Naive B cell (primary cell): ENCODE results near the gene UBN1. TPM values are rescaled to one million over a fixed set of nuclear protein-coding genes. Genes with fewer than 3 reads are reported as not detected.
A peak's percentile ranks its signal among the peaks of the same experiment; 100 is the strongest.

Experiments
- ATAC-seq, 2 donors: fragments of 150-1000 bp; cut with Tn5 transposase; 2 replicates each; pipeline ENCODE4 v1.10.0; 2021; ENCODE audit warnings: low read depth in 2 of 2, mild to moderate bottlenecking in 2 of 2, moderate library complexity in 2 of 2
- DNase-seq: peaks from one replicate; pipeline ENCODE4 v3.0.0; 2022
- H3K27ac Mint-ChIP-seq, 6 donors: one replicate each; pipeline ENCODE4 v1.8.0; 2020 to 2022; ENCODE audit warnings: mild to moderate bottlenecking in 6 of 6, mixed read lengths in 6 of 6, moderate library complexity in 5 of 6, inconsistent platforms in 2 of 6
- H3K27me3 Mint-ChIP-seq, 3 donors: one replicate each; pipeline ENCODE4 v1.8.0; 2021 to 2022; ENCODE audit warnings: mixed read lengths in 3 of 3, mild to moderate bottlenecking in 1 of 3
- H3K36me3 Mint-ChIP-seq, 2 donors: one replicate each; pipeline ENCODE4 v1.8.0; 2020 to 2022; ENCODE audit warnings: mixed read lengths in 2 of 2, inconsistent platforms in 1 of 2, mild to moderate bottlenecking in 1 of 2
- H3K4me1 Mint-ChIP-seq, 3 donors: one replicate each; pipeline ENCODE4 v1.8.0; 2020 to 2022; ENCODE audit warnings: mixed read lengths in 3 of 3, inconsistent platforms in 1 of 3, mild to moderate bottlenecking in 1 of 3, moderate library complexity in 1 of 3
- H3K4me3 Mint-ChIP-seq, 8 donors: one replicate each; pipeline ENCODE4 v1.8.0; 2020 to 2022; ENCODE audit warnings: mild to moderate bottlenecking in 8 of 8, mixed read lengths in 8 of 8, moderate library complexity in 8 of 8, inconsistent platforms in 2 of 8
- H3K9me3 Mint-ChIP-seq, 7 donors: one replicate each; pipeline ENCODE4 v1.8.0; 2020 to 2022; ENCODE audit warnings: mixed read lengths in 7 of 7, mild to moderate bottlenecking in 5 of 7, inconsistent platforms in 2 of 7, moderate library complexity in 1 of 7
- polyA plus RNA-seq, 6 donors: library from polyadenylated mRNA; unstranded; fragments of 300-500 nt; fragmentation: Illumina TruSeq; gene quantifications; one replicate each; pipeline ENCODE4 v1.2.3, GENCODE V29; 2021; ENCODE audit warnings: low read depth in 6 of 6

UBN1 gene
- polyA plus RNA-seq, 6 donors from 2014 or later = 4.3 to 19.2 (median 11.9) TPM

GRCh38 chr16:4898811-4899473 lies 51.7 kb downstream of the UBN1 start:
- Mint-ChIP-seq H3K4me3 (no peak overlapping the region), H3K4me1 (no peaks in the 10 kb centered on the region), H3K9me3 (peaks cover 0 to 4% (median 3%) of the 10 kb centered on the region in 7 donors), H3K27ac (no peak overlapping the region), H3K36me3 (no peaks in the 10 kb centered on the region), H3K27me3 (peaks cover 8 to 44% (median 23%) of the 10 kb centered on the region in 3 donors)
- DNase-seq = no peak
- no peak for ATAC-seq

DNA sequence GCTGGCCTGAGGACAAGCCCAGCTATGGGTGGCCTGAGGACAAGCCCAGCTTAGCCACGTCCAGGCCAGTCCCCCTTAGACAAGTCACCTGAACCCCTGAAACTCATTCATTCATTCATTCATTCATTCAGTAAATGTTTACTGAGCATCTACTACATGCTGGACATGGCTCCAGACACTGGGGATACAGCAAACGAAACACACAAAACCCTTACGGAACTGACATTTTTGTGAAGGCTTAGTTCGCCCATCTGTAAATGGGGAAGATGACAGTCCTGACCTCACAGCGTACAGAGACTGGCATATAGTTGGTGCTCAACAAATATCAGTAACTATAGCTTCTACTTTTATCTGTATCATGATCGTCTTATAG lies 52.2 kb downstream of the UBN1 start:
- peaks cover 0 to 4% (median 3%) of the 10 kb centered on the region in 7 donors for H3K9me3 Mint-ChIP-seq
- H3K4me1 Mint-ChIP-seq = no peaks in the 10 kb centered on the region
- peaks cover 12 to 49% (median 28%) of the 10 kb centered on the region in 3 donors for H3K27me3 Mint-ChIP-seq
- H3K36me3 Mint-ChIP-seq = no peaks in the 10 kb centered on the region
- H3K4me3 Mint-ChIP-seq = no peak overlapping the region
- no peak overlapping the region for H3K27ac Mint-ChIP-seq
- DNase-seq (no peak), ATAC-seq (no peak)

- H3K4me3 Mint-ChIP-seq = no peak overlapping the region
- H3K9me3 Mint-ChIP-seq = peaks cover 0 to 4% (median 3%) of the 10 kb centered on the region in 7 donors
- ATAC-seq = no peak
- no peaks in the 10 kb centered on the region for H3K4me1 Mint-ChIP-seq
- no peaks in the 10 kb centered on the region for H3K36me3 Mint-ChIP-seq
- peak overlapping the region in 1 of 6 donors; percentile 82 for H3K27ac Mint-ChIP-seq
- H3K27me3 Mint-ChIP-seq = peaks cover 17 to 55% (median 34%) of the 10 kb centered on the region in 3 donors
- DNase-seq = no peak
Measured at GRCh38 chr16:4900036-4900435, 52.8 kb downstream of the UBN1 start.

DNA sequence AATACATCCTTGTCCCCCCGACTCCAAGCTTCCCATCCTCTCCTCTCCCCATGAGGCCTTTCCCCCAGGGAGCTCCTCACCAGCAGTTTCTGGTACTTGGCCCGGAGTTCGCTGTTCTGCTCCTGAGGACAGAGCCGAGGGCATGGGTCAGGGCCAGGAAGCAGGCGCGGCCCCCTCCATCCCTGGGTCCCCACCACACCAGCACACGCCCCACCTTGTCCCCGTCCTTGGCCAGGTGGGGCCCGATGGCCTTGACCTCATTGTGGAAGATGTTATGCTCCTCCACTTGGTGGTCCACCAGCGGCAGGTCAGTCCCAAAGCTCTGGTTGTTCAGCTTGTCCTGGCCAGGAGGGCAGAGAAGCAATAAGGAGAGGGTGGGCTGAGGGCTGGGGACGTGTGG lies 53.5 kb downstream of the UBN1 start:
- Mint-ChIP-seq H3K9me3 (peaks cover 0 to 4% (median 3%) of the 10 kb centered on the region in 7 donors), H3K36me3 (no peaks in the 10 kb centered on the region), H3K4me3 (no peak overlapping the region), H3K27ac (no peak overlapping the region), H3K4me1 (no peaks in the 10 kb centered on the region), H3K27me3 (peaks cover 22 to 61% (median 38%) of the 10 kb centered on the region in 3 donors)
- no peak for DNase-seq
- no peak for ATAC-seq

DNA sequence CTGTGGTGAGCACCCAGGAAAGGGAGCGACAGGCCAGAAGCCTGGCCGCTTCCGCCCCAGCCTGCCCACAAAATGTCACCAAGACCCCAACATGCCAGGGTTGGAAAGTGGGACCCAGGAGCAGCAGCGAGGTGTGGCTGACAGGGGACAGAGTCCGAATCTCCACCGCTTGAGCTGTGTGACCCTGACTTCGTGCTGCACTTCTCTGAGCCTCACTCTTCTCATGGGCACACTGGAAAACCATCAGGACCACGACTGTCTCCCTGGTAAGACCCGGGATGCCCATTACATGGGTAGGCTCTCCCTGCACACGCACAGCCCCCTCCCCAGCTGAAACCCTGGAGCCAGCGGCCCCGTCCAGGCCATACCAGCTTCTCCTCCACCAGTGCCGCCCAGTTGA lies 54.8 kb downstream of the UBN1 start:
- H3K9me3 Mint-ChIP-seq = peaks cover 0 to 4% (median 3%) of the 10 kb centered on the region in 7 donors
- peaks cover 22 to 61% (median 30%) of the 10 kb centered on the region in 3 donors for H3K27me3 Mint-ChIP-seq
- DNase-seq = no peak
- no peaks in the 10 kb centered on the region for H3K4me1 Mint-ChIP-seq
- no peak overlapping the region for H3K4me3 Mint-ChIP-seq
- no peak for ATAC-seq
- H3K27ac Mint-ChIP-seq = no peak overlapping the region
- H3K36me3 Mint-ChIP-seq = no peaks in the 10 kb centered on the region

- Mint-ChIP-seq H3K27me3 (peaks cover 26 to 51% (median 30%) of the 10 kb centered on the region in 3 donors), H3K36me3 (no peaks in the 10 kb centered on the region), H3K9me3 (no peaks in the 10 kb centered on the region), H3K27ac (no peak overlapping the region), H3K4me1 (no peaks in the 10 kb centered on the region), H3K4me3 (no peak overlapping the region)
- DNase-seq = no peak
- ATAC-seq = no peak
Measured at GRCh38 chr16:4904108-4904941, 57.0 kb downstream of the UBN1 start.

GRCh38 chr16:4904942-4905615 lies 57.8 kb downstream of the UBN1 start:
- Mint-ChIP-seq H3K27ac (no peak overlapping the region), H3K4me3 (no peak overlapping the region)

GRCh38 chr16:4908854-4909401 lies 61.6 kb downstream of the UBN1 start:
- no peak for ATAC-seq
- no peak for DNase-seq
- Mint-ChIP-seq H3K36me3 (no peaks in the 10 kb centered on the region), H3K27me3 (peaks cover 27 to 36% (median 27%) of the 10 kb centered on the region in 3 donors), H3K27ac (no peak overlapping the region), H3K9me3 (no peaks in the 10 kb centered on the region), H3K4me1 (no peaks in the 10 kb centered on the region), H3K4me3 (no peak overlapping the region)

More at GRCh38 chr16:4904942-4905615, 57.8 kb downstream of the UBN1 start:
- ATAC-seq (no peak), DNase-seq (no peak)
- Mint-ChIP-seq H3K4me1 (no peaks in the 10 kb centered on the region), H3K27me3 (peaks cover 21 to 44% (median 30%) of the 10 kb centered on the region in 3 donors), H3K36me3 (no peaks in the 10 kb centered on the region), H3K9me3 (no peaks in the 10 kb centered on the region)

DNA sequence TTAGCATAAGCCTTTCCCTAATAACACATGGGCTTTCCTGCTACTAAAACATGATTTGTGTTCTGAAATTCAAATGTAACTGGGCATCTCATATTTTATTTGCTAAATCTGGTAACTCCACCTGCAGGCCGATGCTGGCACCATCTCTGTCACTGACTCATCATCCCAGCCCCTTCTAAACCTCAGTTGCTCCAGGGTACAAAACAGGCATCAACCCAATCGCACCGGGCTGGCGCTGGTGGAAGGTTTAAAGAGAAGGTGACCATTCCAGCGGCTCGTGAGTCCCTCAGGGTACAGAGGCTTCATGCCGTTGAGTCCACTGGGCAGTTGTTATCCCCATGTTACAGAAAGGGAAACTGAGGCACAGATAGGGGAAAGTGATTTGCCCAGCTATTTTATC lies 62.5 kb downstream of the UBN1 start:
- ATAC-seq (no peak), DNase-seq (no peak)
- Mint-ChIP-seq H3K4me3 (no peak overlapping the region), H3K9me3 (no peaks in the 10 kb centered on the region), H3K27ac (no peak overlapping the region), H3K4me1 (no peaks in the 10 kb centered on the region), H3K36me3 (no peaks in the 10 kb centered on the region), H3K27me3 (peaks cover 18 to 28% (median 20%) of the 10 kb centered on the region in 3 donors)

- H3K27ac Mint-ChIP-seq = no peak overlapping the region
- H3K27me3 Mint-ChIP-seq = peaks cover 12 to 19% (median 18%) of the 10 kb centered on the region in 3 donors
- H3K4me3 Mint-ChIP-seq = no peak overlapping the region
- H3K36me3 Mint-ChIP-seq = no peaks in the 10 kb centered on the region
- ATAC-seq (no peak), DNase-seq (no peak)
- no peaks in the 10 kb centered on the region for H3K9me3 Mint-ChIP-seq
- H3K4me1 Mint-ChIP-seq = no peaks in the 10 kb centered on the region
Measured at GRCh38 chr16:4910828-4911227, 63.5 kb downstream of the UBN1 start.

DNA sequence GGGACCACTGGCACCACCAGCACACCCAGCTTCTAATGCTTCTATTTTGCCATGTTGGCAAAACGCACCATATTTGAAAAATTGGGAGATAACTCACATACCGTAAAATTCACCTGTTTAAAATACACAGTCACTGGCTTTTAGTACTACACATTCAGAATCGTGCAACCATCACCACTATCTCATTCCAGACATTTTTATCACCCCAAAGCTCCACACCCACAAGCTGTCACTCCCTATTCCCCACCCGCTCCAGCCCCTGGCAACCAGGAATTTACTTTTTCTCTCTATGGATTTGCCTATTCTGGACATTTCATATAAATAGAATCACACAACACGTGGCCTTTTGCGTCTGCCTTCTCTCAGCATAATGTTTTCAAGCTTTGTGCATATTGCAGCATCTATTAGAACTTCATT lies 64.7 kb downstream of the UBN1 start:
- no peaks in the 10 kb centered on the region for H3K4me1 Mint-ChIP-seq
- no peak for DNase-seq
- H3K4me3 Mint-ChIP-seq = no peak overlapping the region
- no peaks in the 10 kb centered on the region for H3K9me3 Mint-ChIP-seq
- no peak overlapping the region for H3K27ac Mint-ChIP-seq
- no peak for ATAC-seq
- no peaks in the 10 kb centered on the region for H3K36me3 Mint-ChIP-seq
- peaks cover 12 to 20% (median 18%) of the 10 kb centered on the region in 3 donors for H3K27me3 Mint-ChIP-seq

DNA sequence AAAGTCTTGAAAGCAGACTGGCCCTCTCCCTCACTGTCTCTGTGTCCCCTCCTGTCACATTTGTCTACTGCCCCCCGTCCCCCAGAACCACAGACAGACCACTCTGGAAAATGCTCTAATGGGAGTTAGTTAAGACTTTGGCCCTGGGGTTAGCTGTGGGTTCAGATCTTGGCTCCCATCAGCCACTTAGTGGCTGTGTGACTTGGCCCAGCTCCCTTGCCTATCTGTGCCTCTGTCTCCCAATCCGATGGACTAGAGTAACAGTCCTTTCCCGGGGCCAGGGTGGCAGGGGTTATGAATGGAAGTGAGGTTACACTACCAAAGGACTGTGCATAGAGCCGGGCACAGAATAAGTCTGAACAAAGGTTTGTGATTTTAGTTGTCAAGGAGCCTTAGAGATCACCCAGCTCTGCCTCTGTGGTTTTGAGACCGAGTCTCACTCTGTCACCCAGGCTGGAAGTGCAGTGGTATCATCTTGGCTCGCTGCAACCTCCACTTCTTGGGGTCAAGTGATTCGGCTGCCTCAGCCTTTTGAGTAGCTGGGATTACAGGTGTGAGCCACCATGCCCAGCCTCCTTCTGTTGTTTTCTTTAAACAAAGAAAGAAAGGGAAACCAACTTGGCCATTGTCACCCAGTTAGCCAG lies 66.0 kb downstream of the UBN1 start:
- Mint-ChIP-seq H3K4me3 (no peak overlapping the region), H3K9me3 (no peaks in the 10 kb centered on the region), H3K36me3 (no peaks in the 10 kb centered on the region), H3K27ac (peak overlapping the region in 1 of 6 donors; percentile 87), H3K4me1 (no peaks in the 10 kb centered on the region), H3K27me3 (peaks cover 8 to 21% (median 18%) of the 10 kb centered on the region in 3 donors)
- no peak for DNase-seq
- no peak for ATAC-seq
